GM19395 (cell line): ENCODE results near the gene SLC2A9.
"Not testable (repeated sequence)": the region's sequence is repeated elsewhere in the genome, so short reads cannot be mapped to it uniquely, and the experiment has no call there.

Source experiments
- ATAC-seq: cut with Tn5 transposase; IDR thresholded peaks from one replicate; pipeline ENCODE4 v1.9.1; 2021; ENCODE audit warnings: mild to moderate bottlenecking, moderate library complexity; ENCODE audit not compliant: unreplicated experiment

SLC2A9 gene

DNA sequence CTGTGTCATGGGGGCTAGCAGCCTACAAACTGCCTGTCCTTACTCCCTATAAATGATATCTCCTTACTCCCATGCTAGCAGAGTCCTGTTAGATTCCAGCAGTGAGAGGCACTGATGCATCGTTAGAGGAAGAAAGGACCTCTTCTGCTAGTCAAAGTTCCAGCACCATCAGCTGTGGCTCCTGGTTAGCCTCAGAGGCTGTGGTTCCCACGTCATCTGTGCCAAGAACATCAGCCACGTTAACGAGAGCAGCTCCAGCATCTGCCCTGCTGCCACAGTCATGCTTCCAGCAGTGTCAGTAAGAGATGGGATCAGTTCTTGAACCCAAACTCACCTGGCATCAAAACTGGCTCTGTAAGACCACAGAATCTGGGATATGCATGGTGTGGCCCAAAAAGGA is 88.5 kb downstream of the SLC2A9 start:
- ATAC-seq, result no peak

DNA sequence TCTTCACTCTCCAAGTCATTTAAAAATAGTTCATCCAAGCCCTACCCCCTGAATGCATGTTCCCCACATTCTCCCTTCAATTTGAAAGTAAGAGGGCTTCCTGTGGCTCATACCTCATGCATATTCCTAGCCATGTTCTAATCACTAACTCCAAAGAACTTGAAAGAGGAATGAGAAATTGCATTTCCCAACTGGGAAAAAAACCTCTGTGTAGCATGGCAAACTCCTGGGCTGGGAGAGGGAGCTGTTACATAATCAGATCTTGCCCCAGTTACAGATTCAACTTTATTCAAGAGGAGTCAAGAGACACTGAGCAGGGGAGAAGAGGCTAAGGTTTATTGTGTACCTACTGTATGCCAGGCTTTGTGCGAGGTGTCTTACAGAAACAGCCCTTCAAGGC is 90.2 kb downstream of the SLC2A9 start:
- no peak for ATAC-seq

DNA sequence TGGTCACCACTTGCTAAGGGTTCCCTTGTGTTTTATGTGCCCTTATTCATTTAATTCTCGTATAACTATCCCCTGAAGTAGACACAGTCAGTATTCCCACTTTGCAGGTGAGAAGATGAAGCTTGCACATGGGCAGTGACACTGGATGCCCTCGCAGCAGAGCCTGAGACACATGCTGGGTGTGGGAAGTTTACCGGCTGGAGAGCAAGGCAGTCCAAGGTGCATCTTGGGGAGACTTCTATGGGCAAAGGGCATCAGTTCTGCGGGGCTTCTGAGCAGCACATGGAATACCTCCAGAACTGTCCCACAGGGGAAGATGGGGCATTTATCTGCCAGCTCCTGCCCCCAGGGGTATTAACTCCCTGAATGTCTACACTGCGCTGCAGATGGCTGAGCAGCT is 92.2 kb downstream of the SLC2A9 start:
- ATAC-seq, result no peak

DNA sequence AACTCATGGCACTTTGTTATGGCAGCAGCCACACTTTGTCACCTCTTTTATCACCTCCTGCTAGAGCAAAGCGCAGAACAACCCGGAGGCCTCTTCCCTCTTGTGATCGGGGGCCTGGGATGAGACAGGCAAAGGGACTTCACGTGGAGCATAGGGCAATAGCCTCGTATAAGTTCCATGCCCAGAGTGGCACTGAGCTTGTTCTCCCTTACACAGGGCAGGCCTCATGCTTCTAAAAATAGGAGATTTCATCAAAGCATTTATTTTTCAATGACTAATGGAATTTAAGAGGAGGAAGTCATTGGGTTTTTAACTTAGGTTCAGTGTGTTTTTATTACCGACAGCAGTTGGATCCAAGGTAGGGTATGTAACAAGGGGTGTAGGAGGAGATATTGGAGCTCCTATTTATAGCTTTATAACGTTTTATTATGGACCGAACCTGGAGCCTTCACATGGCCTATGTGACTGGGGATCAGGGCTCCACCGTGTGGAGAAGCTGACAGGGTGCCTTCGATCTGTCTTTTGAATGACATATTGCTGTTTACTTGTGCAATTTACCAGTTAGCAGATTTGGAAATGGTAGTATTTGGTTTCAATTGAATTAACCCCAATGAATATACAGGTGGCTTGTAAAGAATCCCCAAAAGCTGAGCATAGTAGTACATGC is 93.8 kb downstream of the SLC2A9 start:
- ATAC-seq, result no peak

DNA sequence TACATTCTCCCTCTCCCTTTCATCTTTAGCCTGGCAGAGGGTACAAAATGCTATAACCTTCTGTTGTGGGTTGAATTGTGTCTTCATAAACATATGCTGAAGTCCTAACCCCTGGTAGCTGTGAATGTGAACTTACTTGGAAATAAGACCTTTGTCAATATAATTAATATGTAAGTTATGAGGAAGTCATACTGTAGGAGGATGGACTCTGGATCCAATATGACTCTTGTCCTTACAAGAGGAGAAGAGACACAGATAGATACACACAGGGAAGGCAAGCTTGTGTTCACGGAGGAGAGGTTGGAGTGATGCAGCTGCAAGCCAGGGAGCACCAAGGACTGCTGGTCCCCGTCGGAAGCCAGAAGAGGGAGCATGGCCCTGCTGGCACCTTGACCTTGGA is 94.7 kb downstream of the SLC2A9 start:
- no peak for ATAC-seq

DNA sequence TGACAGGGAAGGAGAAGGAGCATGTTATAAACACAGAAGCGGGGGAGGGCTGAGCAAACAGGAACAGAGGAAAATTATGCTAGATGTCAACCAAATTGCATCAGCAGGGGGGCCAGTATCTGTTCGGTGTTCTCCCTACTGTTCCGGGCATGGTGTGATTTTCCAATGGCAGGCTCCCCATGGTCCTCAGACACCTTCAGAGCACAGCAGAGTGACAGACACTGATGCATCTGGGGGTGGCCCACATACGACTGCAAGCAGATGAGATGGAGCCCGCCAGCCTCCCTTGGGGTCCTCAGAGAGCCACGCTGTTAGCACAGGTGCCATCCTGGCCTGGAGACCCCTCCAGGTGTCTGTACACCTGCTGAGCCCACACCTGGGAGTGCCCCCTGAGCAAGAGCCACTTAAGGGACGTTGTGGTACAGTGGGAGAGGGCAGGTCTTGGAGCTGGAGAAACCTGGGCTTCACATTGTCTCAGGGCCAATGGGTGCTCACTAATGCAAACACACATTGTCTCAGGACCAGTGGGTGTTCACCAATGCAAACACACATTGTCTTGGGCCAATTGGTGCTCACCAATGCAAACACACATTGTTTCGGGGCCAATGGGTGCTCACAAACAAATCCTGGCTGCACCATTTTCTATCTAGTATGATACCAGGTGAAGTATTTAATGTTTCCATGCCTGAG is 95.4 kb downstream of the SLC2A9 start:
- no peak for ATAC-seq

DNA sequence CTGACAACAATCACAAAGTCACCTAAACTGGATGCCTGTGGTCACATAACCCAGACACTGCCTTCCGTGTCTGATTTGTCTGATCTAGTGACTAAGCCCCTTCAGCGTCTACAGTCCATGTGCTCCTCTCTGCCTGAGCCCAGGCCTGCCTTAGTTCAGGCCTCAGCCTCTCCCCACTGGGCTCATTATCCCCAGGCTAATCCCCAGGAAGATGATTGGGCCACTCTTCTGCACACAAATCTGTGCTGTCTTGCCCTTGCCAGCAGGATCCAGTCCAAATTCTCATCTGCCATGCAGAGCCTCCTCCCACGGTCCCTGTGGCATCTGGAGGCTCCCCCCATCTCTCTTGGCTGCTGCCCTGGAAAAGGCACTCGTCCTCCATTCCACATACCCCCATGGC is 96.5 kb downstream of the SLC2A9 start:
- no peak for ATAC-seq

DNA sequence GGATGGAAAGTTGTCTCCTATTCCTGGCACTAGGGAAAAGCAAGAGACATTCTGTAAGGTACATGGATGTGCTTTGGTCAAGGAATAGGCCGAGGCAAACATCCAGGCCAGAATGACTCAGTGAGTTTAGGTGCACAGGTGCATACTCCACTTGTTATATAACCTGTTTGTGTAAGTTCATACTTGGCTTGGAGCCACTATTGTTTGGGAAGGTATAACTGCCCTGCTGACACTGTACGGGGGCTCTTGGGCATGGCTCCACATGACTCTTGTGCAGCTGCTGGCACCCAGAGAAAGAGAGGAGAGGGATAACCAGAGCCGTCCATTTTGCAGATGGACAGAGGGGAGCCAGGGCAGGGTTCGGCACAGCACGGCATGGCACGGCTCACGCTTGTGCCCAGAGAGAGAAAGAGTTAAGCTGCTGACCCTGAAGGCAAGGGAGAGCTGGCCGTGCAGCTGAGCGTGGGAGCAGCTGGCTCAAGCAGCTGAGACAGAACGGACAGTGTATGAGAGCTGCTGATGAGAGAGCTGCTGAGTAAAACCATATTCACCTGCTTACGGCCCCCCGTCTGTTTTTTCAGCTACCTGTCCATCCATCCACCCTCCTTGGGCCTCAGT is 98.0 kb downstream of the SLC2A9 start:
- no peak for ATAC-seq

DNA sequence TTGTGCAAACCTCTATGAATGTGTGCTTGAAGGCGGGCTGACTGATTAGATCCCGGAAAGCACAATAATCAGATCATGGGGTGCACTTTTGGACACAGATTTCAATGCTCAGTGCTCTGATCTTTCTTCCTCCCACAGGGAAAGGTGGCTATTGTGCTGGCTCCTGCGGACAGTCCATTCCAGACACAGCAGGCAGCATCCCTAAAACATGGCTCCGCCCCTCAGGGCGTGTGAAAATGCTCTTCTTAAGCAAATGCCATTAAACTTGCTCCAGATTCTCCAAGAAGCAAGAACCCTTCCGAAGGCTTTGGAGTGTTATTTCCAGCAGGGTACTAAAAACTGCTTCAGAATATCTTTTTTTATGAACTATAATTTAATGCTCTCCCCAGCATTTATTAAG is 100.0 kb downstream of the SLC2A9 start:
- ATAC-seq, result no peak

DNA sequence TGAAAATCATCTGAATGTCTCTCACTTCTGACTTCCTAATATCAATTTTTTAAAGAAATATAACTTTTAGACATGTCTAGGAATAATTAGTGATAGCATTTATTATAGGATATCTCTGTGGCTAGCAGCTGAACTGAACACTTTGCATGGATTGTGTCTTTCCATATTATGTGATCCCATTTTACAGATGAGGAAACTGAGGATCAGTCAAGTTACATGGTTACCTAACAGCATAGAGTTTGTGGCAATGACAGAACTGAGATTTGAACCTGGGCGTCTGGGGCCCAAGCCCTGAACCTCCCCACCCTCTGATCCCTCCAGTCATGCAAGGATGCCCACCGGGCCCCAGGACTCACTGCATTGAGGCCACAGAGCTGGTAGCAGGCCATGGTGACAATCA is 101.3 kb downstream of the SLC2A9 start:
- no peak for ATAC-seq

DNA sequence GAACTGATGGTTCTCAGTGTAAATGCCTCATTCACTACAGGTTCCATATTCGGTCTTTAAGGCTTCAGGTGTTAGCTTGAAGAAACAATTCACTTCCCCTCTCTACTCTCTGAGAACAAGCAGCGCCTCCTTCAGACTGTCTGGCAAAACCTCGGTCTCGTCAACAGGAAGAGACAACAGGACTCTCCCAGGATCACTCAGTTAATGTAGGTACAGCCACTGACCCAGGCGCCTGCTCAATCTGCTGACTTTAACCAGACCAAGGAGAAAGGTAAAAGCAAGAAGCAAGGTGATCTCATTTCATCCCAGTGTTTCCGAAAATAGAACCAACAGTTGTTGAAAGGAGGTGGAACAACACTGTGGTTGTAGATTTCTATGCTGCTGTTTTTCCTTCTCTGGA is 102.2 kb downstream of the SLC2A9 start:
- no peak for ATAC-seq

DNA sequence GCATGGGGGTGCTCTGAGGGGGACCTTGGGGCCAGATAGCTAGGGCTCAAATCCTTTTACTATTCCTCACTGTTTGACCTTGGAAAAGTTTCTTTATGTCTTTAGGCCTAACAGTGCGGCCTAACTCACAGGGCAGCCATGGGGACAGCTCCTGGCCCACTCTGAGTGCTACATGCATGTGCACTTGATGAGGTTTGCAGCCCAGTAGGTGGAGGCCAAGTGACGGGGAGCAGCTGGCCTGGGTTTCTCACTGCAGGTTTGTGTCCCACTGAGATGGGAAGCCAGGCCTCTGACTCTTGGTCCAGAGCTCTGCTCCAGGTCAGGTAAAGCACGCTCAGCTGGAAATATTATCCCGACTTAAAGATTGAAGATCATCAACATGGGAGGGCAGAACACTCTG is 102.8 kb downstream of the SLC2A9 start:
- ATAC-seq, result no peak

DNA sequence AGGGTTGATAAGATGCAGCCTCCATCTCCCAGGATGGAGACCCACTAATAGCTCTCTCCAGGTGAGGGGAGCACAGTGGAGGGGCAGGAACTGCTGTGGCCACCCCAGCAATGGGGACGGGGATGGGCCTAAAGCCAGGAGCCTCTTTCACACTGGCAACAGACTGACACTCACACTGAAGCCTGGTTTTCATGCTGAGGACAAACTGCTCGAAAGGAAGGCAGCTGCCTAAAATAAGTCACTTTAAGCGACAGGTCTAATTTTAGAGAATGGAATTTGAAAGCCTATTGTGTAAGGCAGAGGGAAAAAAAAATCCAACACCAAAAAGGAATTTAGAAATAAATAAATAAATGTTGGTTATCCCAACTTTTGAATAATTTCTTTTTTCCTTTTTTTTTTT is 104.4 kb downstream of the SLC2A9 start:
- ATAC-seq, result no peak

DNA sequence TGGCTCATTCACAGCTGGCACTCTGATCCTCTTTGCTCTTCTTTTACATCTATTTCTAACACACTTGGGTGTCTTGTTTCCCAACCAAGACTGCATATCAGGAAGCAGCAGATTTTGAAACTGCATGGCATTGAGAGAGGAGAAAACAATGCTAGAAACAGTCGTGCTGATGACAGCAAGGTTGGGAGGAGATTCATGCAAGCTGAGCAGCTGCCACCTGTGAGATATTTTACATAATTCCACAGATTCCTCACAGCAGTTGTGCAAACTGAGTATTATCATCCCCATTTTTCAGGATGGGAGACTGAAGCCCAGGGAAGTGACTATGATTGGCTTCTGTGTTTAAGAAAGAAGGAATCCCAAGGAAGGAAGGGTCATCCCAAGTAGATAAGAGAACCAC is 105.0 kb downstream of the SLC2A9 start:
- ATAC-seq, result no peak

DNA sequence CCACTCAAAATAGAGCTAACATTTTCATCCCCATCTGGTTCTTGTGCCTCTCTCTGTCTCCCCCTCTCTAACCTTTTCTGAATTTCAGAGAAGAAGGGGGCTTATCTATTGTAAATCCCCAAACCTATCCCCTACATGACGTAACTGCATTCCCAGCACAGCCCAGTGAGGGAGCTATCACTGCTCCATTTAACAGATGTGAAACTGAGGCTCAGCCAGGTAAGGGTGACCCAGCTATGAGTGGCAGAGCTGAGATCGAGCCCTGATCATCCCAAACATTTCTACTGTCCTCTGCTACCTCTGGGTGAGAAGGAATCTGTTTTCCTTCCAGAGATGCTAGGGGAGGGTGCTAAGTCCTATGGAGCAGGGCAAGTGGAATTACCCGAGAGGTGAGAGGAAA is 107.5 kb downstream of the SLC2A9 start:
- no peak for ATAC-seq

DNA sequence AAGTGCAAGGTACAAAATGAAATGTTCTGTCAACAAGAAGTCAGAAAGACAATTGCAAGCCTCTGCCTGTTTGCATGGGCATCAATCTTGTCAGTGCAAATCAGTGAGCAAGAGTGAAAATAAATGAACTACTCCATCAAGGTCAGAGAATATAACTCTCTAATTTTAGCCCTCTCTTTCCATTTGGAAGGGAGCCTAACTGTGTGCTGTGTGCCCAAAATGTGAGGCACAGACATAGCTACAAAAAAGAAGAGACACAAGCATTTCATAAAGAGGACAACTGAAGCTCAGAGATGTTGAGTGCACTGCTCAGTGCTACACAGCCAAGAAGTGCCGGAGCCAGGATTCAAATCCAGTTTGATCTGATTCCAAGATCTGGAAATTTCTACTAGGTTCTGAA is 114.3 kb downstream of the SLC2A9 start:
- ATAC-seq, result no peak

DNA sequence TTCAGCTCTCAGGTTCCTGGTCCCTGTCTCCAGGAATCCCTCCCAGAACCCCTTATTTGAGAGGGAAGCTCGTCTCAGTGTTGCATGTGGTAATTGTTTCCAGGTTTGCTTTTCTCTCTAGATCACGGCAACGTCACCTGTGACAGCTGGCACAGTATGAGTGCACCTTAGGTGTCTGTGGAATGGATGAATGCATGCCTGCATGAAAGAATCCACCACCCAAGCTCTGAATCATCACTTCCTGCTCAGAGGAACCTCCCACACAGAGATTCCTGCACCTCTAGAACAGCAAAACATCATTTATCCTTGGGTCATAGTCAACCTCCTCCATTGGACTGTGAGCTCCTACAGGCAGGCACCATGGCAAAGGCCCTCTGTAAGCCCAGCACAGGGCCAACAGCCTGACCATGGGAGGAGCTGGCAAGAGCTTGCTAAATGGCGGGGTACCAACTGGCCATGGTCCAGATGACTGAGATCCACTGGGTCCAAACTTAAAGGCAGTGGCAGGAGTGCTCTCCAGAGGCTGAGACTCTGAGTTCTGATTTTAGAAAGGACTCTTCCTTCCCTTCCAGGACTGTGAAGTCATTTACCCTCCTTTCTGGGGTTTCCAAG is 116.2 kb downstream of the SLC2A9 start:
- ATAC-seq, result no peak

DNA sequence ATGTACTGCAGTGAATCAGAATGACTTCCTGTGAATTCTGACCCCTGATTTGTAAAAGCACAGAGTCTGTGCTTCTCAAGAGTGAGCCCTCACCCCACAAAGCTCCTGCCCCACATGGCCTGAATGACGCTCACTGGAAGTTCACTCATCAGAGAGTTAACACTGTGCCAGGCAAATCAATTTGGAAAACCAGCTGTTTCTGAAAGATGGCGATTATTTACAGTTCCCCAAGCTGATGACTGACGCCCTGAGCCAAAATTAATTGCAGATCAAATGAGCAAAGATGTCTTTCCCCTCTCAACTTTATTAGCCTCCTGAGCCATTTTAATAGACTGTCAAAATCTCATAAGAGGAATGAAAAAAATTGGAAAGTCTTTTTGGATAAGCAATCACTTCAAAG is 118.0 kb downstream of the SLC2A9 start:
- no peak for ATAC-seq

DNA sequence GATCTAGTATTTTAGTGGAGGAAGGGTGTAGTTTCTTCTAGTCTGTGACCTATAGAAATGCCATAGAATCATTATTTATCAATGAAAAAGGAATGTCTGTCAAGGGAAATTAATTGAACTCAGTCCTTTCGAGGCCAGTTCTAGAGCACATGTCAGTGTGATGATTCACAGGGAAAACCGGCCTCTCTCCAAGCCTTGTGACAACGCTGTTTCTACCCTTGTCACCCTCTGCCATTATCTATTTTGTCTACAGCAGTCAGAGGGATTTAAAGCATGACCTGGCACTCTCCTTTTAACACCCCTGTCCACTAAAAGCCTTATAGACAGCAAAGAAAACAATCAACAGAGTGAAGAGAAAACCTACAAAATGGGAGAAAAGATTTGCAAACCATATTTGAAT is 120.0 kb downstream of the SLC2A9 start:
- no peak for ATAC-seq

DNA sequence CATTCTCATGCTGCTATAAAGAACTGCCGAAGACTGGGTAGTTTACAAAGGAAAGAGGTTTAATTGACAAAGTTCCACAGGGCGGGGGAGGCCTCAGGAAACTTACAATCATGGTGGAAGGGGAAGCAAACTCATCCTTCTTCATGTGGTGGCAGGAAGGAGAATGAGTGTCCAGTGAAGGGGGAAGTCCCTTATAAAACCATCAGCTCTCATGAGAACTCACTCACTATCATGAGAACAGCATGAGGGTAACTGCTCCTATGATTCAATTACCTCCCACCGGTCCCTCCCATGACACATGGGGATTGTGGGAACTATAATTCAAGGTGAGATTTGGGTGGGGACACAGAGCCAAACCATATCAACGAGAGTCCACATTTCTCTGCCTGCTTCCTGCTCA is 120.7 kb downstream of the SLC2A9 start:
- not testable (repeated sequence) for ATAC-seq

DNA sequence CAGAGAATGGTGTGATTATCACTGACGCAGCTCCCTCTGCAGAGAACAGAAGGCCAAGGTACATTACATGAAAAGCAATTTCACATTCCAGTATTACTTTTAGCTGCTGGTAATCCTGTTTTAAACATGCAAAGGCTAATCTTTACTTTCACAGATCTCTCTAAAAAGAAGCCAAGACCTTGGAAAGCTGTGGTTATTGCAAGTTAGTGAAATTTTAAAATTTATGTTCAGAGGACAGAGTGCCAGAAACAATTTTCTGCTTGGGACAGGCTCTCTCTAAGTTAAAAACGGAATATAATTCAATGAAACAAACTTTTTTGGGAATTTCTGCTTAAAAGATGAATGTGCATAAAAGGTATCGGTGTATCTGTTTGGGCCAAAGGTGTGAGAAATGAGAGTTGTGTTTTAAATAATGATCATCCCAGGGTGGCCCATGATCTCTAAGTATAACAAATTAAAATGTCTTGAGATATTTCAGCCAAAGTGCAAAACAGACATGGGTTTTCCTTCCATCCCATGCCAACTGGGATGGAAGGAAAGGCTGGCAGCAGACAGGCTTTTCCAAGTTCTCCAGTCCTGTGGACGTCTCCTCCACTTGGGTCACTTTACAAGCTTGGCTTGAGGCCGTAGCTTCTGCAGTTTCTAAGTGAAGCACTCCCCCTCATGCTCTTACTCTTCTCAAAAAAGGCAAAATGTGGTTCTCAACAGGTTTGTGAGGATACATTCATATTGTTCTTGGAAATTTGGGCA is 121.8 kb downstream of the SLC2A9 start:
- ATAC-seq, result no peak
